Suprapubic skin (tissue), 4 donors: ENCODE measurements around the gene ADM2. TPM values are rescaled to one million over a fixed set of nuclear protein-coding genes. Genes with fewer than 3 reads are reported as not detected.

ENCODE experiments used
- DNase-seq, 2 donors: peaks; one replicate each; pipeline ENCODE4 v3.0.0-alpha.2; 2019; ENCODE audit warnings: low spot score in 2 of 2
- H3K27ac ChIP-seq: fragments of 200-600 bp; sonication (generic); one replicate; pipeline ENCODE4 v1.5.1; 2019
- H3K27me3 ChIP-seq: fragments of 200-600 bp; sonication (generic); one replicate; pipeline ENCODE4 v1.5.1; 2019
- H3K36me3 ChIP-seq: fragments of 200-600 bp; sonication (generic); one replicate; pipeline ENCODE4 v1.5.1; 2019
- H3K4me1 ChIP-seq: fragments of 200-600 bp; sonication (generic); one replicate; pipeline ENCODE4 v1.5.1; 2019
- H3K4me3 ChIP-seq: fragments of 200-600 bp; sonication (generic); one replicate; pipeline ENCODE4 v1.5.1; 2019; ENCODE audit warnings: mild to moderate bottlenecking
- H3K9me3 ChIP-seq: fragments of 200-600 bp; sonication (generic); one replicate; pipeline ENCODE4 v1.5.1; 2019
- CTCF ChIP-seq, 2 donors: fragments of 200-600 bp in 1 of 2; fragments of 450-650 bp in 1 of 2; sonication (generic) in 1 of 2; IDR thresholded peaks; one replicate each; pipeline ENCODE4 v1.5.1; 2016 to 2019; ENCODE audit warnings: antibody characterized with exemption in 2 of 2, mild to moderate bottlenecking in 1 of 2, moderate library complexity in 1 of 2
- EP300 ChIP-seq: sonication (generic); formaldehyde crosslinking; IDR thresholded peaks from one replicate; pipeline ENCODE4 v1.6.1; 2017; ENCODE audit warnings: antibody characterized with exemption
- POLR2A ChIP-seq, 2 donors: fragments of 450-650 bp; IDR thresholded peaks; one replicate each; pipeline ENCODE4 v1.6.1; 2017; ENCODE audit warnings: antibody characterized with exemption in 2 of 2, mild to moderate bottlenecking in 2 of 2, moderate library complexity in 2 of 2
- POLR2AphosphoS5 ChIP-seq, 3 donors: sonication (generic); formaldehyde crosslinking; IDR thresholded peaks; one replicate each; pipeline ENCODE4 v1.6.1; 2017; ENCODE audit warnings: antibody characterized with exemption in 3 of 3
- WGBS: methylation state at CpG from one replicate; pipeline ENCODE4 v1.1.5; 2018; 5-methylcytosine and 5-hydroxymethylcytosine counted together
- total RNA-seq, 4 donors: library from RNA; depleted of rRNA; stranded (reverse); fragments of >200 nt; gene quantifications; one replicate each; pipeline ENCODE4 v1.1.0, GENCODE V29; 2016

The ADM2 gene
- total RNA-seq, 4 donors from 2014 or later: 0.24 to 2.7 (median 0.30) TPM; not detected in 1

GRCh38 chr22:50436015-50436830 is 45.1 kb upstream of the ADM2 start:
- no CpG with 5 or more reads among the region's 37 CpGs for WGBS
- TF ChIP-seq POLR2A (IDR thresholded peaks at IDR 0.05) (no peak), EP300 (no peak), POLR2AphosphoS5 (IDR thresholded peaks at IDR 0.05) (no peak), CTCF (IDR thresholded peaks at IDR 0.05) (no peak)
- Histone ChIP-seq H3K27me3 (no peaks in the 10 kb centered on the region), H3K9me3 (no peaks in the 10 kb centered on the region), H3K36me3 (peaks cover 84% of the 10 kb centered on the region), H3K4me1 (peaks cover 6% of the 10 kb centered on the region), H3K27ac (no peak overlapping the region), H3K4me3 (no peak overlapping the region)
- DNase-seq: peak in 1 of 2 donors; percentile 72

GRCh38 chr22:50436841-50437341 is 44.5 kb upstream of the ADM2 start:
- TF ChIP-seq CTCF (IDR thresholded peaks at IDR 0.05) (no peak), EP300 (no peak), POLR2AphosphoS5 (IDR thresholded peaks at IDR 0.05) (no peak)
- DNase-seq: no peak
- Histone ChIP-seq H3K27ac (no peak overlapping the region), H3K4me3 (no peak overlapping the region), H3K4me1 (peaks cover 6% of the 10 kb centered on the region), H3K36me3 (peaks cover 82% of the 10 kb centered on the region), H3K9me3 (no peaks in the 10 kb centered on the region), H3K27me3 (no peaks in the 10 kb centered on the region)
- WGBS: 94% methylated on average over 23 of the region's 25 CpGs

GRCh38 chr22:50437511-50438304 is 43.6 kb upstream of the ADM2 start:
- TF ChIP-seq EP300 (no peak), POLR2AphosphoS5 (IDR thresholded peaks at IDR 0.05) (no peak), POLR2A (IDR thresholded peaks at IDR 0.05) (no peak), CTCF (IDR thresholded peaks at IDR 0.05) (no peak)
- WGBS: 96% methylated on average over 11 of the region's 36 CpGs
- Histone ChIP-seq H3K36me3 (peaks cover 74% of the 10 kb centered on the region), H3K27ac (no peak overlapping the region), H3K27me3 (no peaks in the 10 kb centered on the region), H3K4me3 (no peak overlapping the region), H3K4me1 (peaks cover 6% of the 10 kb centered on the region), H3K9me3 (no peaks in the 10 kb centered on the region)
- peak in 1 of 2 donors; percentile 58 for DNase-seq

GRCh38 chr22:50438305-50439275 is 42.8 kb upstream of the ADM2 start:
- Histone ChIP-seq H3K4me3 (no peak overlapping the region), H3K9me3 (no peaks in the 10 kb centered on the region), H3K4me1 (peaks cover 6% of the 10 kb centered on the region), H3K27ac (no peak overlapping the region), H3K27me3 (no peaks in the 10 kb centered on the region), H3K36me3 (peaks cover 70% of the 10 kb centered on the region)
- TF ChIP-seq EP300 (no peak), POLR2A (IDR thresholded peaks at IDR 0.05) (no peak), CTCF (IDR thresholded peaks at IDR 0.05) (no peak), POLR2AphosphoS5 (IDR thresholded peaks at IDR 0.05) (no peak)
- DNase-seq: peak in 1 of 2 donors; percentile 63
- WGBS: 79% methylated on average over 17 of the region's 34 CpGs
